Right atrium auricular region (tissue), 2 donors: ENCODE data around the gene EXOSC9. TPM values are rescaled to one million over a fixed set of nuclear protein-coding genes. Genes with fewer than 3 reads are reported as not detected.
A peak's percentile ranks its signal among the peaks of the same experiment; 100 is the strongest.

Experiments used
- DNase-seq: peaks from one replicate; pipeline ENCODE4 v3.0.0-alpha.2; 2019; ENCODE audit warnings: low spot score
- H3K27ac ChIP-seq, 2 donors: fragments of 200-600 bp; sonication (generic); 1 replicate in 1 of 2; 2 replicates in 1 of 2; pipeline ENCODE4 v1.5.1; 2016 to 2019
- H3K27me3 ChIP-seq, 2 donors: fragments of 200-600 bp; sonication (generic); one replicate each; pipeline versions ENCODE4 v1.5.1 to v1.6.0; 2017 to 2019
- H3K36me3 ChIP-seq: fragments of 200-600 bp; sonication (generic); one replicate; pipeline ENCODE4 v1.5.1; 2016
- H3K4me1 ChIP-seq, 2 donors: fragments of 200-600 bp; sonication (generic); one replicate each; pipeline versions ENCODE4 v1.5.1 to v1.6.0; 2017 to 2019
- H3K4me3 ChIP-seq, 2 donors: fragments of 200-600 bp; sonication (generic); 1 replicate in 1 of 2; 2 replicates in 1 of 2; pipeline ENCODE4 v1.5.1; 2017 to 2019; ENCODE audit warnings: mild to moderate bottlenecking in 1 of 2, moderate library complexity in 1 of 2
- H3K9me3 ChIP-seq, 2 donors: fragments of 200-600 bp; sonication (generic); one replicate each; pipeline ENCODE4 v1.5.1; 2019
- total RNA-seq, 2 donors: library from RNA; depleted of rRNA; stranded (reverse); fragments of >200 nt; gene quantifications; one replicate each; pipeline ENCODE4 v1.1.0, GENCODE V29; 2016
- TF ChIP-seq, protein P1 (sequence below), 2 donors: fragments of 200-600 bp; sonication (generic); IDR thresholded peaks; one replicate each; pipeline ENCODE4 v1.5.1; 2019; ENCODE audit warnings: antibody characterized with exemption in 2 of 2

Gene EXOSC9
- total RNA-seq, 2 donors from 2014 or later = 18.8 TPM

DNA sequence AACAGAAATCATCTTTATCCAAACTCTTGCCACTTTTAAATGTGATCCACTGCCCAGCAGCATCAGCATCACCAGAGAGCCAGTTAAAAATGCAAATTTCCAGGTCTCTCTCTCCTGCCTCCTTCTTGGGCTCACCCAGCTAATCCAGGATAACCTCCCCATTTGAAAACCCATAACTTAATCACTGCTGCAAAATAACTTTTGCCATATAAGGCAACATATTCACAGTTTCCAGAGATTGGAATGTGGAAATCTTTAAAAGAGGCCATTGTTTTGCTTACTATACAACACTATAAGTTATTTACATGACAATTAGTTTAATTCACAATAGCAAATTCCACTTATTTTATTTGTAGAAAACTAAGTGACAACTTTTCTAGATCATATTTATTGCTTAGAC, 4.8 kb upstream of the EXOSC9 start:
- Histone ChIP-seq H3K4me3 (no peak overlapping the region), H3K27me3 (no peaks in the 10 kb centered on the region), H3K36me3 (no peaks in the 10 kb centered on the region), H3K4me1 (peaks cover 0 to 6% of the 10 kb centered on the region in 2 donors), H3K9me3 (no peaks in the 10 kb centered on the region), H3K27ac (no peak overlapping the region)
- TF ChIP-seq, protein P1, sequence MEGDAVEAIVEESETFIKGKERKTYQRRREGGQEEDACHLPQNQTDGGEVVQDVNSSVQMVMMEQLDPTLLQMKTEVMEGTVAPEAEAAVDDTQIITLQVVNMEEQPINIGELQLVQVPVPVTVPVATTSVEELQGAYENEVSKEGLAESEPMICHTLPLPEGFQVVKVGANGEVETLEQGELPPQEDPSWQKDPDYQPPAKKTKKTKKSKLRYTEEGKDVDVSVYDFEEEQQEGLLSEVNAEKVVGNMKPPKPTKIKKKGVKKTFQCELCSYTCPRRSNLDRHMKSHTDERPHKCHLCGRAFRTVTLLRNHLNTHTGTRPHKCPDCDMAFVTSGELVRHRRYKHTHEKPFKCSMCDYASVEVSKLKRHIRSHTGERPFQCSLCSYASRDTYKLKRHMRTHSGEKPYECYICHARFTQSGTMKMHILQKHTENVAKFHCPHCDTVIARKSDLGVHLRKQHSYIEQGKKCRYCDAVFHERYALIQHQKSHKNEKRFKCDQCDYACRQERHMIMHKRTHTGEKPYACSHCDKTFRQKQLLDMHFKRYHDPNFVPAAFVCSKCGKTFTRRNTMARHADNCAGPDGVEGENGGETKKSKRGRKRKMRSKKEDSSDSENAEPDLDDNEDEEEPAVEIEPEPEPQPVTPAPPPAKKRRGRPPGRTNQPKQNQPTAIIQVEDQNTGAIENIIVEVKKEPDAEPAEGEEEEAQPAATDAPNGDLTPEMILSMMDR (IDR thresholded peaks at IDR 0.05) = no peak
- no peak for DNase-seq

DNA sequence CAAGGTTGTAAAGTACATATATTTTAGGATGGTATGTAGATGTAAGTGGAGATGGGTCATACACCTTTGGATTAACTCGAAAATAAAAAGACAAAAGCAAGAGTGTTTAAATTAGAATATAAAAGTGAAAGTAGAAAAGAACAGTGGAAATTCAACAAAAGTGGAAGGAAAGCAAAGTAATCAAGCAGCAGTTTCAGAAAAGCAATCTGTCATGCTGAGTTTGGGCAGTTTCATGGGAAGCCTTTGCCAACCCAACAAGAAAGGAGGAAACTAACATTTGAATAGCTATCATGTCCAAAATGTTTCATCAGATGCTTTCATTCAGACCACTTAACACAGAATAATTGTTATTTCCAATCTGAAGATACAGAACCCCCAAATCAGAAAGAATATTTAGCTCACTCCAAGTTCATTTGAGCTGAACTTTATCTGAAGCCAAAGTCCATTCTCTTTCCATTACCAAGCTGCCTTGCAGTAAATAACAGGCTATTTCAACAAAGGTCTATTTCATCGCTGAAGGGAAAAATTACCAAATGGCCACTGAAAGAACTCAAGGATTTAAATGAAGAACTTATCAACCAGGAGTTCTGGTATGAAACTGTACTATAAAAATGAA, 1.8 kb upstream of the EXOSC9 start:
- H3K27ac ChIP-seq = no peak overlapping the region
- peaks cover 3% of the 10 kb centered on the region for H3K36me3 ChIP-seq
- no peak overlapping the region for H3K4me3 ChIP-seq
- no peaks in the 10 kb centered on the region for H3K27me3 ChIP-seq
- no peaks in the 10 kb centered on the region for H3K9me3 ChIP-seq
- peaks cover 0 to 15% of the 10 kb centered on the region in 2 donors for H3K4me1 ChIP-seq
- TF ChIP-seq, protein P1 (IDR thresholded peaks at IDR 0.05) = no peak
- DNase-seq = no peak

DNA sequence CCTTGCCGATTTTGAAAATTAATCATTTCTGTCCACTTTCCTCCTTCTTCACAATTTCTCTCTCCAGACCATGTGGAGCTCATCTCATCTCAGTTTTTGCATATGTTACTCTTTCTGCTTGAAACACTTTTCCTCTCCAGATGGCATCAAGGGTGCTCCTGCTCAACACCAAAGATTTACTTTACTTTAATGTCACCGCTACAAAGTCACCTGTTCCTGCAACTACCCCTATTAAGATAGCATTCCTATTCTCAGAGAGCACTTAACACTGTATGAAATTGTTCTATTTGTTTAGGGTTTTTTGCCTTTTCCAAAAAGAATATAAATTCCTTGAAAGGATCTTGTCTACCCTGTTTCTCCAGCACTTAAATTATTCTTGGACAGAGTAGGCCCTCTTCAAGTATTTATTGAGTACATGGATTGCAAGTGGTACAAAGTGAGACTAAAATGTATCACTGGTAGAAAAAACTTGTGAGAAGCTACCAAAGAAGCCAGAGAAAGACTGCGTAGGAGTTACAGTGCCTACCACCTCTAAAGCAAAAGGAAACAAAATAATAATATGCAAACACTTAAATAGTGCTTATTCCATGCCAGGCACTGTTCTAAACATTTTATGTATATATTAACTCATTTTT, 1.1 kb upstream of the EXOSC9 start:
- H3K36me3 ChIP-seq = peaks cover 9% of the 10 kb centered on the region
- no peaks in the 10 kb centered on the region for H3K27me3 ChIP-seq
- H3K27ac ChIP-seq = peak overlapping the region in 1 of 2 donors; percentile 92
- no peaks in the 10 kb centered on the region for H3K9me3 ChIP-seq
- H3K4me3 ChIP-seq = no peak overlapping the region
- peaks cover 0 to 15% of the 10 kb centered on the region in 2 donors for H3K4me1 ChIP-seq
- TF ChIP-seq, protein P1 (IDR thresholded peaks at IDR 0.05) = no peak
- no peak for DNase-seq

DNA sequence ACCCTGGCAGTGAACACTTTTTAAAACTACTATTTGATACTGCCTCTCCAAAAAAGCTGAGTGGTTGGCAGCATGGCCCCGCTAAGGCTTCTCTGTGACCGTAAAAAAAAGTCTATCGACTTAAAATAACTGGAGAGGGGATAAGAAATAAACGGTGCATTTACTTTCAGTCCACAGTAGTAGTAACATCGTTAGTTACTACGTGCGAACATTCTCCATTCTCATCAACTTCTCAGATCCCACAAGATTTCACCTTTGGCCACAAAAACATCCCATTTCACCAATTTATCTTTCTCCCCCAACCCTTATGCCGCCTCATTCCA, 524 bp upstream of the EXOSC9 start:
- Histone ChIP-seq H3K27me3 (no peaks in the 10 kb centered on the region), H3K27ac (peak overlapping the region; percentile 82 to 92), H3K4me1 (peaks cover 0 to 15% of the 10 kb centered on the region in 2 donors), H3K9me3 (no peaks in the 10 kb centered on the region), H3K4me3 (peak overlapping the region; percentile 54 to 80), H3K36me3 (peaks cover 16% of the 10 kb centered on the region)
- DNase-seq = no peak
- TF ChIP-seq, protein P1 (IDR thresholded peaks at IDR 0.05) = no peak

DNA sequence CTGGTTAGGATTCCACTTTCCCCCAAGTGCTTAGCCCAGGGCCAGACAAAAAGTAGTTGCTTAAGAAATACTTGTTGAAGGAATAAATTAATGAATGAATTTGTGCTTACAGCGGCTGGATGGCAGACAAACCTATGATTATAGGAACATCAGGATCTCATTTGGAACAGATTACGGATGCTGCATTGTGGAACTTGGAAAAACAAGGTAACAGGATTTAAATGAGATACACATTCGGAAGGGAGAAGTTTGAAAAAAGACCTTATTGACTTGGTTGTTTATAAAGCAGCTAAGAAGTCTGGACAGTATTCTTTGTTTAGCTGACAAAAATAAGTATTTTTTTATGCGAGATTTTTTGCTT, 572 bp downstream of the EXOSC9 start:
- peaks cover 24% of the 10 kb centered on the region for H3K36me3 ChIP-seq
- TF ChIP-seq, protein P1 (IDR thresholded peaks at IDR 0.05) = no peak
- H3K4me1 ChIP-seq = peaks cover 0 to 15% of the 10 kb centered on the region in 2 donors
- no peaks in the 10 kb centered on the region for H3K9me3 ChIP-seq
- no peak for DNase-seq
- H3K4me3 ChIP-seq = peak overlapping the region; percentile 54 to 80
- H3K27me3 ChIP-seq = no peaks in the 10 kb centered on the region
- H3K27ac ChIP-seq = peak overlapping the region; percentile 82 to 92

DNA sequence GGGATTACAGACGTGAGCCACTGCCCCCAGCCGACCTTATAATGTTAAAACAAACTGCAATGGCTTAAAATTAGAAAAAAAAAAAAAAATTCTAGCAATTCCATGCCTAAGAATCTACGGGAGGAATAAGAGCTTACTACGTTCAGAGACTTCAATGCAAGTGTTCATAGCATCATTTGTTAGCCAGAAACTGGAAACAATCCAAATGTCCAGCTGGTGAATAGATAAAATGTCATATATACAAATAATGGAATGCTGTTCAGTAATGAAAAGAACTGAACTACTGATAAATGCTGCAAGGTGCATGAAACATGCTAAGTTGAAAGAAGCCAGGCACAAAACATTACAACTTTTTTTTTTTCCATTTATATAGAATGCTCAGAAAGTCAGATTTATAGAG, 5.3 kb downstream of the EXOSC9 start:
- DNase-seq = no peak
- Histone ChIP-seq H3K27me3 (no peaks in the 10 kb centered on the region), H3K27ac (no peak overlapping the region), H3K4me1 (peaks cover 0 to 9% of the 10 kb centered on the region in 2 donors), H3K9me3 (no peaks in the 10 kb centered on the region), H3K4me3 (no peak overlapping the region), H3K36me3 (peaks cover 70% of the 10 kb centered on the region)
- TF ChIP-seq, protein P1 (IDR thresholded peaks at IDR 0.05) = no peak
